Stimulated activated CD8-positive, alpha-beta memory T cell treated with anti-CD3 and anti-CD28 coated beads, Interleukin-15, amount 100 ng/mL, for 48 hours (primary cell): Measurements from ENCODE around the gene PRKCD.

Source experiments
- DNase-seq, 2 donors: peaks; one replicate each; pipeline ENCODE4 v3.0.0-alpha.2; 2020; ENCODE audit warnings: low read depth in 2 of 2

The PRKCD gene

DNA sequence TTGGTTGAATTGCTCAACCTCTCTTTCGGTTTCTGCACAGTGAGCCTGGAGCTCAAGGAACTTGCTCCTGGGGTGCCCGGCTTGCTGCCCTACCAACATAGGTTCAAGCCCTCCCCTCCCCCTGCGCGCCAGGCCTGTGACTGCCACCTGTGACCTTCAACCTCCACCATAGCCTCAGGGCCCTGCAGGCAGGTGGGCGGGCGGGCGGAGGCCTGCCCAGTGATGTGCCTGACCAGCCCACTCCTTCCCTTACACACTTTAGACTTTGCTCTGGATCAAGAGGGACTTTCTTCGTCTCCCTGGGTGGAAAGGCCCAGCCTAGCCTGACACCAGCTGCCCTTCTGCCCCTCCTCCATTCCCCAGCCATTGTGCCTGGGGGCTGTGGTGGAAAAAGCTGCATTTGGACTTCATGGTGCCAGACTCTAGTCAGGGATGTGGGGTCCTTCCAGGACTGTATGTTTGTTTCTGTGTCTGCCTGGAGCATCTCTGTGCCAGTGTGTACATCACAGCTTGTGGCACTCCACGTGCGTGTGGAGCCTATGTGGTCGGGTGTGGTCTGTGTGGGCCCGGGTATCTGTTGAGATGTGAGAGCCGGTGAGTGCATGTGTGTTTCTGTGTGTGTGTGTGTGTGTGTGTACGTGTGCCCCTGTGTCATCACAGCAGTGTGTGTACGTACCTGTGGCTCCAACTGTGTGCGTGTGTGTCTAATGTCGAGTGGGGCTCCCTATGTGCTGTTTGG, 9.5 kb downstream of the PRKCD start:
- DNase-seq, result no peak

- no peak for DNase-seq
Measured at GRCh38 chr3:53171064-53171418, 10.0 kb downstream of the PRKCD start.

- no peak for DNase-seq
Measured at GRCh38 chr3:53171827-53172505, 11.0 kb downstream of the PRKCD start.

- no peak for DNase-seq
Measured at GRCh38 chr3:53173107-53173506, 12.1 kb downstream of the PRKCD start.

GRCh38 chr3:53174346-53175250, 13.6 kb downstream of the PRKCD start:
- no peak for DNase-seq

- no peak for DNase-seq
Measured at GRCh38 chr3:53175613-53176540, 14.9 kb downstream of the PRKCD start.

DNA sequence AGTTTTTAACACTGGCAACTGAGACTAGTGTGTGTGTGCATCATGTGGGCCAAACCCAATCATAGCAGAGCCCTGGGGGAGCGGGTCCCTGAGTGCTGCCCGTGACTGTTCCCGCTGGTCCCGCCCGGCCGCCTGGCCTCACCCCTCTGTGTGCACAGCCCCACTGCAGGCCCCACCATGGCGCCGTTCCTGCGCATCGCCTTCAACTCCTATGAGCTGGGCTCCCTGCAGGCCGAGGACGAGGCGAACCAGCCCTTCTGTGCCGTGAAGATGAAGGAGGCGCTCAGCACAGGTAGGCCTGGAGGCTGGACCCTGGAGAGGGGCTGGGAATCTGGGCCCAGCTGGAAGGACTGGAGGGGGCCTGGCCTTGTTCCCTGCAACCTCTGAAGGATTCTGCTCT, 17.2 kb downstream of the PRKCD start:
- DNase-seq, result no peak

- DNase-seq, result no peak
Measured at GRCh38 chr3:53179580-53179979, 18.6 kb downstream of the PRKCD start.

DNA sequence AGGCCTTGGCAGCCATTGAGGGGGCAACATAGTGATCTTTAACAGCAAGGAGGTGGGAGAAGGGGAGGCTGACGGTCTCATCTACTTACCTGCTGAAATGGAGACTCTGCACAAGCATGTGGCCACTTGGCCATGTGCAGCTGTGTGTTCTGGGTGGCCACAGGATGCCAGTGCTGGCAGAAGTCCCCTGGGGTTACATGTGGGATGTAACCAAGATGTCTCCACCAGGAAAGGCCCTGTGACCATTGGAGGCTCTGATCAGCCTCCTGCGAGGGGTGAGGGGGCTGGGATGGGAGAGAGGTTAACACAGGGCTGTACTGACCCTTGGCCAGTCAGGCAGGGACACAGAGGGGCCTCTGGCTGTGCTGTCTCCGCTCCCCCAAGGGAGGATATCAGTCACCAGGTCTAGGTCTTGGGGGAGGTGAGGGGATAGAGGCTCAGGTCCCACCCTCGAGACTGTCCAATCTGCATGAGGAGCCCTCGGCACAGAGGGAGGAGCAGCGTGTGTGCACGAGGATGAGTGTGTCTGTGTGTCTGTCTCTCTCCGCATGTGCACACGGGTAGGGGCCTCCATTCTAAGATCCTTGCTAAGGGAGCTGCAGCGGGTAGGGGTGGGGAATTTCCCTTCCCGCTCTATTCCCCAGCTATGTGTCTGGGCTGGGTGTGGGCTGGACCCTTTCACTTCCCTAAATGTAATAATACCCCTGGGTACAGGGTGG, 19.5 kb downstream of the PRKCD start:
- no peak for DNase-seq

DNA sequence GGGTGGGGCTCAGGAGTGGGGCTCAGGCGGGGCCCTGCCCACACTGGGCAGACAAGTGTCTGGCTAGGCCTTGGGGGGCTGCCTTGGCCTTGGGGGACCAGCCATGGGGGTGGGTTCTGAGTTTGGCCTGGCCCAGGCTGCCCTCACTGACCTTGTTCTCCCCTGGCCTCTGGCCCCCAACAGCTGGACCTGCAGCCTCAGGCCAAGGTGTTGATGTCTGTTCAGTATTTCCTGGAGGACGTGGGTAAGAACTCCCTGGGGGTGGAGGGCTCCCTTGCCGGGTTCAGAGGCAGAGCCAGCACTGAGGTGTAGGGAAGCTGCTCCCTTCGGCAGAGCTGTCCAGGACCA, 20.0 kb downstream of the PRKCD start:
- no peak for DNase-seq

GRCh38 chr3:53181528-53181927, 20.5 kb downstream of the PRKCD start:
- DNase-seq, result no peak

GRCh38 chr3:53182764-53183355, 21.9 kb downstream of the PRKCD start:
- DNase-seq, result no peak

DNA sequence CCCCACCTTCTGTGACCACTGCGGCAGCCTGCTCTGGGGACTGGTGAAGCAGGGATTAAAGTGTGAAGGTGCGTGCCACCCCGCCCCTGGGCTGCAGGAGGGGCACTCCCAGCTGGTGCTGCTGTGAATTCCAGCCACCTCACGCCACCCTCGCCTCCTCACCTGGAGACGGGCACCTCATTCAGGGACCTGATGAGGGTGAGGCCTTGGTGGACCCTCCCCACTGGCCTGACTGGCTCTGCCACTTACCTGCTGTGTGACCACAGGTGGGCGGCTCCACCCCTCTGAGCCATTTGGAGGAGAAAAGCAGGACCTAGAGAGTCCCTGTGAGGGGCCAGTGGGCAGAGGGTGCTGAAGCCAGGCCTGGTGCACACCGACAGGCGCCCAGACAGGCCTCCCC, 22.5 kb downstream of the PRKCD start:
- no peak for DNase-seq

GRCh38 chr3:53184701-53185100, 23.7 kb downstream of the PRKCD start:
- no peak for DNase-seq

- DNase-seq, result no peak
Measured at GRCh38 chr3:53185761-53186465, 24.9 kb downstream of the PRKCD start.

DNA sequence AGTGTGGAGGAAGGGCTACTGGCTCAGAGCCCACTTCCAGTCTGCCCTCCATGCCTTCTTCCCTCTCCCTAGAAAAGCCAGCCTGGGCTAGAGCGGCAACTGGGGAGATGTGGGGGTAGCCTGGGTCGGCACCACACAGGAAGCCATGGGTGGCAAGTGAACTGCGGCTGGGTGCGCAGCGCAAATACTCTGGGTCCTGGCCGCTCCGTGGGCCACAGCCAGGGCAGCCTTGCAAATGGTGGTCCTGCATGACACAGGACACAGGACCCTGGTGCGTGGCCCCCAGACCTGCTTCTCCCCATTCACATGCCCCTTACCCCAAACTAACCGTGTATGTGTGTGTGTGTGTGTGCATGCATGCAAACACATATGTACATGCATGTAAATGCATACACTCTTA, 25.7 kb downstream of the PRKCD start:
- no peak for DNase-seq

- DNase-seq, result no peak
Measured at GRCh38 chr3:53187430-53187829, 26.4 kb downstream of the PRKCD start.

- DNase-seq, result no peak
Measured at GRCh38 chr3:53188136-53188685, 27.2 kb downstream of the PRKCD start.

DNA sequence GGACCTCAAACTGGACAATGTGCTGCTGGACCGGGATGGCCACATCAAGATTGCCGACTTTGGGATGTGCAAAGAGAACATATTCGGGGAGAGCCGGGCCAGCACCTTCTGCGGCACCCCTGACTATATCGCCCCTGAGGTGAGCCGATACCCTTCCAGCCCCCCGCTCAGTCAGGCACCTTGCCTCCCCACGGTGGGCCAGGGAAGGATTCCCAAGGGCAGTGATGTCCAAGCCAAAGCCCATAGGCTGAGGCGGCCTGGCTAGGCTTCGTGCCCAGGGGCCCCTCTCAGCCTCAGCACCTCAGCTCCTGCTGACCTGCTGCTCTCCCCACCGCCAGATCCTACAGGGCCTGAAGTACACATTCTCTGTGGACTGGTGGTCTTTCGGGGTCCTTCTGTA, 27.7 kb downstream of the PRKCD start:
- DNase-seq, result no peak

DNA sequence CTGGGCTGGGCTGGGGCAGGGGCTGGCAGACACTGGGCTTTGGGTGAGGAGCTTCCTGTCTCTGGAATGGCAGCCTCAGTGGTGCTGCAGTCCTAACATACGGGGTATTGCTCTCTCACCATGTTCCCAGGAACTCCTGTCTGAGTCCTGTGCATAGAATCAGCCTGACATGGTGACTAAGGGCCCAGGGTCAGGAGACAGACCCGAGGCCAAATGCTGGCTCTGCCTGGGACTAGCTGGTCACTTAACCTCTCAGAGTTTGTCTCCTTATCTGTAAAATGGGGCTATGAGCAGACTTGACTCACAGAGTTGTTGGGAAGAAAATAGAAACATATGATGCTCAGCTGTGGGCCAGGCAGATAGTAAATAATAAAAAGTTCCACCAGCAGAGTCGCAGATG, 28.3 kb downstream of the PRKCD start:
- DNase-seq, result no peak
